Daoy (cell line): Measurements from ENCODE around the gene AKNA. TPM values are rescaled to one million over a fixed set of nuclear protein-coding genes. Genes with fewer than 3 reads are reported as not detected.

ENCODE experiments used
- DNase-seq: peaks from one replicate; pipeline ENCODE4 v3.0.0-alpha.2; 2015; ENCODE audit warnings: low read depth
- total RNA-seq: library from RNA; depleted of rRNA; stranded (reverse); fragments of >200 nt; shearing (Covaris generic); gene quantifications from 2 replicates; pipeline ENCODE4 v1.2.3, GENCODE V29; 2014; rRNA removed

Gene AKNA
- total RNA-seq, 1 experiment from 2014 or later: 1.5 TPM

- peak; percentile 4 for DNase-seq
Measured at GRCh38 chr9:114284316-114285060, 103.3 kb downstream of the AKNA start.

Other genes with a start within 250 kb of the AKNA start
- 6.4 and 7.8 TPM in 2 replicates for gene COL27A1, start 232.4 kb downstream of the AKNA start, total RNA-seq
- not detected in 2 replicates for gene ORM1, start 64.9 kb downstream of the AKNA start, total RNA-seq
- not detected in 2 replicates for gene ORM2, start 58.1 kb downstream of the AKNA start, total RNA-seq
- gene WHRN, start 117.5 kb upstream of the AKNA start, total RNA-seq: 1.3 and 1.6 TPM in 2 replicates
- gene ATP6V1G1, start 199.8 kb upstream of the AKNA start, total RNA-seq: 172 and 207 TPM in 2 replicates
- gene TMEM268, start 223.3 kb upstream of the AKNA start, total RNA-seq: 5.5 and 7.7 TPM in 2 replicates